Activated T-cell treated with anti-CD3 and anti-CD28 coated beads, Interleukin-2, amount 50 U/mL, for 48 hours (primary cell): ENCODE measurements around the gene CDC20B.
A peak's percentile ranks its signal among the peaks of the same experiment; 100 is the strongest.

Experiments used
- DNase-seq, 2 experiments: peaks; one replicate each; pipeline ENCODE4 v3.0.0-alpha.2; 2020

The CDC20B gene, protein sequence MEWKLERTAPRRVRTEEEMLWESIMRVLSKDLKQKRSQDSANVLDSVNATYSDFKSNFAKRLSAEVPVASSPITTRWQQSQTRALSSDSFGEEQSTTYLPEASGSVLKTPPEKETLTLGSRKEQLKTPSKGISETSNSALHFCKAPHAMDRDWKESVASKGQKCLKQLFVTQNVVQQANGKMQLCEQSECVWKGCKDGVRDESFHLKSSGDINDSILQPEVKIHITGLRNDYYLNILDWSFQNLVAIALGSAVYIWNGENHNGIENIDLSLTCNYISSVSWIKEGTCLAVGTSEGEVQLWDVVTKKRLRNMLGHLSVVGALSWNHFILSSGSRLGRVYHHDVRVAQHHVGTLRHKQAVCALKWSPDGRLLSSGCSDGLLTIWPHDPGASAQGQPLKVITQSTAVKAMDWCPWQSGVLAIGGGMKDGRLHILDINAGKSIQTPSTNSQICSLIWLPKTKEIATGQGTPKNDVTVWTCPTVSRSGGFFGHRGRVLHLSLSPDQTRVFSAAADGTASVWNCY

DNA sequence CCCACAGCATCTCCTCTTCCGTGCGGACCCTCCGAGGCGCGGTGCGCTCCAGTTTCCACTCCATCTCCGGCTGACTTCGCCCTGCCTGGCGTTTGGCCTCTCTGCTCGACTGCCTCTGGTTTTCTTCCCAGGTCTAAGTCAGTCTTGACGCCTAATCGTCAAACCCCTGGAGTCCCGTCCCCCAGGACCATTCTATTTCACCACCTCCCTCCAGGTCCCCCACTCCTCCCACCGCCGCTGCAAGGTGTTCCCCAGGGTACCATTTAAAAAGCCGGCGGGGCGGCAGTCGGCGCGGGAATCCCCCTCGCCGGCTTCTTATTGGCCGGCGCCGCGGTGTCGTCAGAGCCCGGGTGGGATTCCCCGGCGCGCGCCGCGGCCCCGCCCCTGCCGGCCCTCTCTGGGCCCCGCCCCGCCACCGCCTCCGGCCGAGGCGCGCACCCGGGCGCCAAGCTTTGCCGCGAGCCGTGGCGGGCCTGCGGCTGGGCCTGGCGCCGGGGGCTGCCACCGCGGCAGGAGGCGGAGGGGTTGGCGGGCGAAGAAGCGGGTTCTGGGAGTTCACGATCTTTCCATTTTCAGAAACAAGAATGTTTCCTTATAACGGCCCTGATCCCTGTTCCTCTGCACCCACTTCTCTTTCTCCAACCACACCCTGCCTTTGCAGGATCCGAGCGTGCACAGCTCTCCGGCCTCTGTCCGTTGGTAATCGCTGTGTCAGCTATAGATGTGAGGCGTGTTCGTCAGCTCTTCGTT, at the start of gene CDC20B:
CDC20B (minus strand) TSS at position 241 of the 750 bp plus-strand sequence; CDS start at position 64, 177 bp downstream.
- peak; percentile 80 to 84 for DNase-seq

DNA sequence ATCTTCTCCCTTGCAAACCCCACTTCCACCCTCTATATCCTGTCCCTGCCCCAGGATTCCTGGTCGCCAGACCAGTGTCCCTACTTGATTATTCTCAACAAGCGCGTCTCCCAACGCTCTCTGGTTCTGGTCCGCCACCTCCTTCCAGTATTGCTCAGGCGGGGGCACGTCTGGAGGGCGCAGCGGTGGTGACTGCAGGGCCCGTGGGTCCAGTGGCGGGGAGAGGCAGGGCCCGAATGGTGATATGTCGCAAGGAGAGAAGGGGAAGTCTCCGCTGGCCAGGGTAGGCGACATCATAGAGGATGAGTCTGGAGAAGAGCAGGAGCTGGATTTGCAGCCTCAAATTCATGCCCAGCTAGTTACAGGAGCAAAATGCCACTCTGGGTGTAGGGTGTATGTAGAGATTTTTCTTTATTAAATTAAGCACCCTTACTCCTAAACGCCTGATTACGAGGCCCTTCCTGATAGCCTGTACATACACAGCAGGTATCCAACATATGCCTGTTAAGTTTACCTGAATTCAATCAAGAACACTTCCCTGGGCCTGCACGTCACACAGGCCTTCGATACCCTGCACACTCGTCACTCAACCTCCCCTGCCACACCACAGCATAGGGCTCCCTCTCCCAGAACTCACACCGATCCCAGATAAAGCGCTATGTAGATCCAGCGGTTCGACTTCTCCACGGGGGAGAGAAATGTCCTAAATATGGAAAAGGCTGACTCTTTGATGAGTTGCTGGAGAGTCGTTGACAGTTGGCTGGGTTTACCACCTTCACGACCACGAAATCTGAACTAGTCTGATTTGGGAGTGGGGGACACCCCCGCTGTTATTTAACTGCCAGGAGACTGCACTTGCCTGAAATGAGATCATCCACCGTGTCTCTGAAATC, 49.4 kb upstream of the CDC20B start:
- DNase-seq = no peak

DNA sequence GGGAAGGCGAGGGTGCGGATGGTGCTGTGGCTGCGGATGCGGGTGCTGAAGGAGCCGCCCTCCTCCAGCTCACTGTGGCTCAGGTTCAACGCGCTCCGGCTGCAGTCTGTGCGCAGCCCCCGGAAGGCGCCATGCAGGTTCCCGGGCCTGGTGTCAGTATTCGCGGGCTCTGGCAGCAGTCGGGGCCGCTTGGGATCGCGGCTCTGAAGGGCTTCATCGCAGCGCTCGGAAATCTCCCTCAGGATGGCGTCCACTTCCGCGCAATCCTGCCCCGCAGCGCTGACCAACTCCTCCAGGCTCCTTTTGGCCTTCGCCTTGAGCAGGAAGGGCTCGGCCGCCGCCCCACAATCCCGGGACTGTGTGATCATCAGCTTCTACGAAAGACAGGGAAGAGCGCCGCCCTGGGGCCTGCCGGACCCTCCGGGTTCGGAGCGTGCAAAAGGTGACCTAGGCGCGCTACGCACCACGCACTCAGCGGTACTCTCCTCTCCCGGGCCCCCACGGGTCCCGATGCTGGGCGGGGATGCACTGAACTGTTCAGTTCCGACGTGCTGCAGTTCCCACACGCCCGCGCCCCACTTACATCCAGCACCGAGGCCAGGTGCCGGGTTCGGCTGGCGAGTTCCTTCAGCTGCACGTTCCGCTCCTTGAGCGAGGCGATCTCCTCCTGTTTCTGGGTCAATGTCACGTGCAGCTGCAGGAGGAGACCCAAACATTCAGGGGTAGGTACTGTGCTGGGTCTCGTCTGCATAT, 47.6 kb upstream of the CDC20B start:
- DNase-seq = peak in 1 of 2 experiments; percentile 37

DNA sequence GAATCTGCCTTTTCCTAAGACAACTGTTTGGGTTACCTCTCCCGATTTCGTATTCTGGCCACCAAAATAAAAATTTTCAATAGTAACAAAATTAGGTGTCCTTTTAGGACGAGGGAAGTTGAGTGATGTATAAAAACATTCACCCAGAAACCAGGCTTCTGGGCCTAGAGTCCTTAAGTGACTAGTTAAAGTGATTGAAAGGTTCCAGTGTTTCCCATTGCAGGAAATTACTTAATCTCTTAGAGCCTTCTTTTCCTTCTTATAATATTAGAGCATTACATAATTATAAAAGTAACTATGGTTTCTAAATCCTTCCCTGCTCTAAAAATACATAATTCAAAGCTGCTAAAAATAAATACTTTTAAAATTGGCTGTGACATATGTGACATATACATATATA, 46.8 kb upstream of the CDC20B start:
- no peak for DNase-seq

DNA sequence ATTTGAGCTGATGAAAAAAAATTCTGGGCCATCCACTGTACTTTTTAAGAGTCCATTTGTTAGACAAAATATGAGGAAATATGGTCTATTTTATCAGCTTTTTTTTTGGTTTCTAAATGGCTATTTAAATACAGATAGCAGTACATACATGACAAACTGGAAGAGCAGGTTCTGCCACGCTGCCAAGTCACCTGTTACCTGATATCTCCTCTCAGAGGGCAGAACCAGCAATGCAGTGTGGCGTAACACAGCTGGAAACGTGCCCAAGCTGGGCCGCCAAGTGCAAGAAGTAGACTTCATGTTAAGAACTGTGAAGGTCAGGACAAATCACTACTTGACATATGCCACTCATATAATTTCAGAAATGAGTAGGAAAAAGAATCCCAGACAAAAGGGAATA, 46.0 kb upstream of the CDC20B start:
- no peak for DNase-seq

DNA sequence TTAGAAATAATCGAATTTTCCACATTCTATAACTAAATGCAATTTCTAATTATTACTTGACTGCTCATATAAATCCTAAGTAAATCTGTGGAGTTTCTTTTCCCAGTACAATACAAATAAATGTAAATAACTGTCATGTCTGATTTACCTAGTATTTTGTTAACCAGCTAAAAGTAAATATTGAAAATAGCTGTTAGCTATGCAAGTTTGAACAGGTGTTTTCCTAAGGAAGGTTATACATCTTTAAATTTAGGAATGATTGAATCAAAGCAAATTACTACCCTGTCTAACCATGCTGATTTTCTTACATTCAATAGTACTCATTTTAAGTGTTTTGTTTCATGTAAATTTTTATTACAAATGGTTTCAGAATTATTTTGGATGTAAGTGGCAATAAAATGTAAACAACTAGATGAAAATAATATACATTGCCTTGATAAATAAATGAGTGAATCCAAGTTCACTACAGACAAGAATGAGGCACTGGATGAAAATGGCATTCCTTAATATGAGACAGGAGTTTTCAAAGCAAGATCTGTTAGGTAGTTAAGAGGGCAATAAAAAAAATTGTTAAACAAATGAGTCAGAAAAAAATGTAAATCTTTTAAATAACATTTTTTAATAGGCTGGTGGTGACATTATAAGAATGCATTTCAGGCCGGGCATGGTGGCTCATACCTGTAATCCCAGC, 38.4 kb upstream of the CDC20B start:
- DNase-seq = no peak

DNA sequence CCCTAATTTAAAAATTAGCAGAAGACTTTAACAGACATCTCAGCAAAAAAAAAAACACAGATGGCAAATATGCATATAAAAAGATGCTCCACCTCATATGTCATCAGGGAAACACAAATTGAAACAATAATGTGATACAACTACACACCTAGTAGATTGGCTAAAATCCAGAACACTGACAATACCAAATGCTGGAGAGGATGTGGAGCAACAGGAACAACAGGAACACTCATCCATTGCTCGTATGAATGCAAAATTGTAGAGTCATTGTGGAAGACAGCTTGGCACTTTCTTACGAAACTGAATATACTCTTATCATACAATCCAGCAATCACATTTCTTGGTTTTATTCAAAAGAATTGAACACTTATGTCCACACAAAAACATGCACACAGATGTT, 32.0 kb upstream of the CDC20B start:
- DNase-seq = no peak

DNA sequence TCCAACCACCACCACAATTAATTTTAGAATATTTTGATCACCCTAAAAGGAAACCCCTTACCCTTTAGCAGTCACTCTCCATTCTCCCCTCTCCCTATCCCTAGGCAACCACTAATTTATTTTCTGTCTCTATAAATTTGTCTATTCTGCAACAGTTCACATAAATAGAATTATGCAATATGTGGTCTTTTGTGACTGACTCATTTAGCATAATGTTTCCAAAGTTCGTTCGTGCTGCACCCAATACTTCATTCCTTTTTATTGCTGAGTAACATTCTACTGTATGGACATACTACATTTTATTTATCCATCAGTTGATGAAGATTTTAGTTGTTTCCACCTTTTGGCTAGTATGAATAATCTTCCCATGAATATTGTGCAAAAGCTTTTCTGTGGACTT, 18.2 kb upstream of the CDC20B start:
- DNase-seq = no peak

DNA sequence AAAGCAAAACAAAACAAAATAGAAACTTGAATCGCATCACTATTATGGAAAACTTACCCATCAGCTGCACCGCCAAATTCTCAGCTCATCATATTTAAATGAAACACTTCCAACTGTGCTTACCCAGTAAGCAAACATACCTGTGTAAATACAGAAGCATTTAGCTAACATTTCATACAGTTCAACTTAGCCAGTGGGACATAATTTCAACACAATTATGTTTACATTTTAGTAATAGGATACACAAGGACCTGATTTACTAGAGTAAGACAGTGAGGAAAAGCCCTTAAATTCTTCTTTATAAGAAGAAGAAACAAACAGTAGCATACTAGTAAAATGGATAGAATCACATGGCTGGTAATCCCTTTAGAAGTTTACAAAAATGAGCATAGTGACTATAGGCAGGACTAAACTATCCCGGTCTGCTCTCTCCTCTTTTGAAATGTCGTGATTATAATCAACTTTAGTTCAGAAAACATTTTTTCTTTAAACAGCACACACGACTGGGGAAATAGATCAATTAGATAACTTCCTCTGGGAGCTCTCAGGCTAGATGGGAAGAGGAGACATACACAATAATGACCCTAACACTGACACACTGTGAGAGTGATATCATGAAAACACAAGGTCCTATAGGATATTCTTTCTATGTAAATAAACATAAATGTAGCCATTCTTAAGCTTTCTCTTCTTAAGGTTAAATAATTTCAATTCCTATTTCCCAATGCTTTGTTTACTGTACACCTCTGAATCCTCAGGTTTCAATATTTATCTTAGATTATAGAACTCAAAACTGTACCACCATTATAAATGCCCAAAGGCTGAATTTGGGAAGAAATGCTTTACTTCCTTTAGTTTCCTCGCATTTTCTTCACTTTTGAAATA, 15.9 kb upstream of the CDC20B start:
- DNase-seq = no peak

DNA sequence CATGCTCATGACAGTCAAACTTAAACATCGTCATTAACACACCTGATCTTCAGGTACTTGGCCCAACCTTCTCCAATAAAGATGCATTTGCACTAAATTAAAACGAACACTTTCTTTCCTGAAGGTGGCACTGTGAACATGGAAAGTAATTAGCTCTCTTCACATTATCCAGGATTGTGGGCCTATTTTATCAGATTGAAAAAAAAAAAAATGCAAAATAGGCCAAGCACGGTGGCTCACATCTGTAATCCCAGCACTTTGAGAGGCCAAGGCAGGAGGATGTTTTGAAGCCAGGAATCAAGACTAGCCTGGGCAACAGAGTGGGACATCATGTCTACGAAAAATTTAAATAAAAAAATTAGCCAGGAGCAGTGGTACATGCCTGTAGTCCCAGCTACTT, 14.4 kb upstream of the CDC20B start:
- no peak for DNase-seq

DNA sequence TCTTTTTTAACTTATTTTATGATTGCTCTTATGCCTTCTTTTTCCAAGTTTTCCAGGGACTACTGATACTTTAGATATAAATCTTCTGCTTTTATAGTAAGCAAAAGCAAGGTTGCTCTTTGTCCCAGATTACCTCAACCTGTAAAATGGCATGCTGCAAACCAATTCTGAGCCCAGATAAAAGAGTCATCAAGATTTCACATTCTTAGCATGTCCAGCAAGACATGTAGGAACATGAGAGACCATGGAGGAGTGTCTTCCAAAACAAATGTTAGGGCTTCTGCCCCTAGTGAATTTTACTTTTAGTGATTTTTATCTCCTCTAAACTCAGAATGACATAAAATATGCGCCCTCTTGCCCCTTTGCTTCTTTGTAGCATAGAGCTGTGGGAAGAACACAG, 7.0 kb upstream of the CDC20B start:
- no peak for DNase-seq

DNA sequence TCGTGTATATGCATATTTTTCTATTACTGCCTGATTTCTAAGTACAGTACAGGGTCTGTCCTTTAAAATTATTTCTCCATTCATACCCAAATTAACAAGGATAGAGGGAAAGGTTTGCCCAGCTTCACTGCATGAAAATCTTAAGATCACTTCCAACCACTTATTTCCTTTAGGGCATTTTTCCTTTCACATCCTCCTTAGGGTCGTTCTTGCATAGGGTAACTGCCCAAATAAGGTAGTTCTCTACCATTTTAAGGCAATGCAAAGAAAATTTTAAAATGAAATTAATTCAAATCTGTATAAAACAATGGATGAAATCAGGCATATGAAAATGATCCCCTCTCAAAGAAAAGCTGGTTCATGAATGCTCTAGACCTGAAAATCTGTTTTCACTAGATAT, 4.1 kb upstream of the CDC20B start:
- no peak for DNase-seq

DNA sequence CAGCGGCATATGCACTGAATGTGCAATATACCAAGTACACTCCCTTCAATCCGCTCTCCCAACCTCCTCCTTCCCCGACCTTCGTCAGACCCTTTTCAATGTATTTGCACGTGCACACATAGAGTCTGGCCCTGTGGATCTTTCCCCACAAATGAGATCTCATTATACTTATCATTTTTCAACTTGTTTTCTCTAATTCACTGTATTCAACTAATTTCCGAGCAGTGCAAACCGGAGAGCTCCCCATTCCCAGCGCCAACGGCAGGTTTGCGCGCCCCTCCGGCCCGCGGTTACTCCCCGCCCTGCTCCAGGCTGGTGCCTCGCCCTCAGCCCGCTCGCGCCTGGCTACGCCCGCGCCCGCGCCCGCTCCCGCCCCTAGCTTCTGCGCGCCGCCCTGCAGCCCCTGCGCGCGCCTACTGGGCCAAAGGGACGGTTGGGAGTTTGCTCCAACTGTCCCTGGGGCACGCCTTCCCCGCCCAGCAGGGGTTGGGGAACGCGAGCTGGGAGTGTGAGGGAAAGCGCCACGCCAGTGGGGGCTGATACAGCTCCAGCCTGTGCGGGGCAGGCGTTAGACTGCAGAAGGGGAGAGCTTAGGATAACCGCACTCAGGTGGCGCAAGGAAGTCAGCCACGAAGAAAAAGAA, 3.3 kb upstream of the CDC20B start:
- DNase-seq = peak; percentile 47 to 54

DNA sequence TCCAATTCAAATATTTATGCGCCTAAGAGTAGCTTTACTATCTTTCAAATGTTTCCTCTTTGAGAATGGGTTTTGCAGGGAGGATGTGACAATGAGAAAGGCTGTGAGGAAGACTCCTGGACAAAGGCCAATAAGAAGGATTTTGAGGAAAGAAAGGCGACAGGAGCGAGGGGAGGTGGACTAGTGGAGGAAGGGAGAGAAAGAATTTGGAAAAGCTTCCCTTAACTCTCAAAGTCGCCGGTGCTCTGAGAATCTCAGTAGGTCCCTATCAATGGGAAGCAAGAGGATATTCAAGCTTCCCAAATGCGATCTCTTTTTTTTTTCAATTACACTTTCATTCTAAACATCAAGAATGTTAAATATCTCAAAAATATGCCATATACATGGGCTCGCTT, 2.8 kb upstream of the CDC20B start:
- no peak for DNase-seq

DNA sequence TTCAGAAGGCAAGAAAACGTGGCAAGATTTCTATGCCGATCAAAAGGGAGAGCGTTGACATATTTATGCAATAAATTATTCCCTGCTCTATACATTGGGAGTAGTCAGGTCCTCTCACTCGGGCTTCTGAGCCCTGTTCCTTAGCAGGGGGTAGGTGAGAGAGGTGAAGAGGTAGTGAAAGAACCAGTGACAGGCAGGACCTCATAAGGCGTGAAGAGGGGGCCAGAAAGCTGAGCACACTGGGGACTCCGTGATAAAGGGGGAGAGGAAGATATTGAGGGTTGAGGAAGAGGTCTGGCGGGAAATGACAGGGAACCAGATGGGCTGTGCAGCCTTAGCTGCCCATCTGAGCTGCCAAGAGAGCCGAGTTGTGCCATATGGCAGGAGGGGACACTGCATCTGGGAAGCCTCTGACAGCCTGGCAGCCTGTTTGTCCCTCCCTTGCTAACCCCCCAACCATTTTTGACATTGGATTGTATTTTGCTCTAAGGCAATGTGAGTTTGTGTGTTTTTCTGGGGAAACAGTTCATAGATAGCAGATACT, 782 bp upstream of the CDC20B start:
- DNase-seq = no peak

DNA sequence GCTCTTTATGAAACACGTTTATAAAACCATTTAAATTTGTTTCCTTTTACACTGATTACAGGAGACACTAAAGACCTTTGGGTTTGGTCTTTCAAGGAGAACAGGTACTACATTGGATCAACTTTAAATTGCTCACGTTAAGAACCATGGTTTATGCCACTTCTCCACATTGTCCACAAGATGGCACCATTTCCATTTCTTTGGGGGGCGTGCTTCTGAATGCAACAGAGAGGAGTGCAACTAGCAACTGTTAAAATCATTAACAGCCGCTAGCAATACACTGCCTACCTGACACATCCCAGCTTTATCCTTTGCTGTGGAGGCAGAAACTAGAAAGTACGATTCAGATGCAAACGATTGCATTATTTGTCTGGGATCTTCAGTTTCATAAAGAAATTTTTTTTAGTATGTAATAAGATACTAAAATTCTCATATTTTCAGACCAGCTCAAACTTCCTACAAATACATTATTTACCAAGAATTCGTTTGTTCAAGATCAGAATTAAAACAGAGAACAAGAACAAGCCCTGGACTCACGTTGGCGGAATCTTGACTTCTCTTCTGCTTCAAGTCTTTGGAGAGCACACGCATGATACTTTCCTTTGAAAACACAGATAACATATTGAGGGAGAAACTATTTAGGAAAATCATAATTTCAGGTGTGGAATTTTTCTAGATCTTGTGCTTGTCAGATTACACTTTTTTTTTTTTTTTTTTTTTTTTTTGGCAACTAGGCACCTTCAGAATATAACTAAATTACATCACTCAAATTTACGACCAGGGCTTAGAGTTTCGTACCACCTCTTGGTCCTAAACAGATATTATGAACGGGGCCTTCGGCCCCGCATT, 702 bp downstream of the CDC20B start:
- DNase-seq = peak; percentile 60 to 63

DNA sequence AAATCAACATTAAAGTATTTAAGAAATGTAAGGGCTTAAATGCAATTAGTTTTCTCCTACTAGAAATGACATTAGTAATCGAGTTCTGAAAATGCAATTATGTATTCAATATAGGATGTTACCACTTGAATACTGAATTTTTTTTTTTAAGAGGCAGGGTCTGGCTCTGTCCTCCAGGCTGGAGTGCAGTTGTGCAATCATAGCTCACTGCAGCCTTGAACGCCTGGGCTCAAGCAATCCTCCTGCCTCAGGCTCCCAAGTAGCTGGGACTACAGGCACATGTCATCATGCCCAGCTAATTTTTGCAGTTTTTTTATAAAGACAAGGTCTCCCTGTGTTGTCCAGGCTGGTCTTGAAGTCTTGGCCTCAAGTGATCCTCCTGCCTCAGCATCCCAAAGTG, 1.5 kb downstream of the CDC20B start:
- DNase-seq = no peak

DNA sequence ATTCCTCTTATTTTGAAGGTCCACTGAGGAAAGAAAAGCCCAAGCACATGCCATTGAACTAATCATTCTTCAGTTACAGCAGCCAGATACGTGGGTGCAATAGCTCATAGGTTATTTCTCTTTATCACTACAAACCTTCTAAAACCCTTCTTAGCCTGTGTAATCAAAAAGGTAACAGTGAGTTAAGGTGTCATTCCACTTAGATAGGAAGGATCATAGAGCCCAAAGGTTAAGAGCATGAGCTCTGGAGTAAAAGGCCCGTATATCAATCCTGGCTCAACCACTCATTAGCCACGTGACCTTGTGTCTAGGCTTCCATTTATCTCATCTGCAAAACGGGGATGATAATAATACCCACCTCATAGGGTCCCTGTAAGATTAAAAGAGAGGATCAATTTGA, 10.3 kb downstream of the CDC20B start:
- no peak for DNase-seq
